Measurements from ENCODE around the gene RABL3. TPM values are rescaled to one million over a fixed set of nuclear protein-coding genes. Genes with fewer than 3 reads are reported as not detected.

The RABL3 gene
- total and polyA plus RNA-seq, 2 of the 4 experiments (the other 2 are of a cell fraction): 5.3 to 17.0 TPM

DNA sequence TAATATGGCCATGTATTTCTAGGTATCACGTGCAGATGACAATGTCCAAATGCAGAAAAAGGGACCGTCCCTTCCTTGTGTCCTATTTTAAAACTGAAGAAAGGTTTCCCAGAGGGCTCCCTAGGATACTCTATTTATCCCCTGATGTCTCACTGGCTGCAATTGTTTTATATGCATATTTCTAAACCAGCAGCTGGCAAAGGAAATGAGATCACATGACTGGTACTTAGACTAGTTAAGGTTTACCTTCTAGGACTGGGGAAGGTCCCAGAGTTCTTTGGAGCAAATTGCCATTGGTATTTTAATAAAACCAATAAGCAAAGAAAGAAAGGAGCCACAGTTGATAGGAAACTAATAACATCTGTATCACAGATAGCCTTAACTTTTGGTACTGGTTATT lies 29.8 kb upstream of the RABL3 start:
- no peak overlapping the region for H3K27ac ChIP-seq (ENCODE audit: insufficient read depth, low read length)
- no peak overlapping the region for H2AK9ac ChIP-seq (replicated peaks; ENCODE audit: low read depth, low read length, poor library complexity)
- no peak overlapping the region for H4K91ac ChIP-seq (ENCODE audit: insufficient read depth, low read depth, low read length)
- no peak overlapping the region for H3K4me2 ChIP-seq (ENCODE audit: low read depth, low read length)
- no peak overlapping the region for H2AK5ac ChIP-seq (ENCODE audit: low read depth, low read length)
- no peak overlapping the region for H3K56ac ChIP-seq (ENCODE audit: extremely low read depth, insufficient read depth, low read length)
- H4K8ac ChIP-seq (ENCODE audit: low read depth in 2 of 2, low read length in 2 of 2): no peak overlapping the region
- BruUV-seq (replicated peaks): no TSS peak
- H3K27me3 ChIP-seq (ENCODE audit: control insufficient read depth, insufficient read depth, low read length): no peaks in the 10 kb centered on the region
- DNase-seq (no peak), ATAC-seq (ENCODE audit: low read depth) (no peak)
- H2AFZ ChIP-seq (replicated peaks; ENCODE audit: low read length, poor library complexity): no peak overlapping the region
- WGBS, 2 experiments (ENCODE audit: extremely low coverage in 2 of 2, insufficient read length in 1 of 2): no CpG with 5 or more reads among the region's 2 CpGs
- peaks cover 43 to 51% of the 10 kb centered on the region in 2 experiments for H3K79me1 ChIP-seq (ENCODE audit: low read depth in 1 of 2, low read length in 2 of 2)
- H3K14ac ChIP-seq (replicated peaks; ENCODE audit: low read depth, low read length): no peak overlapping the region
- dilution Hi-C loops (cut with HindIII; ENCODE audit: low sequenced_read_pairs, unreplicated experiment): no loop called here
- no peak overlapping the region for H2BK15ac ChIP-seq (ENCODE audit: low read depth, low read length)
- no peak overlapping the region for H2BK20ac ChIP-seq (ENCODE audit: low read depth, low read length)
- no peak overlapping the region for H3K18ac ChIP-seq (ENCODE audit: low read depth, low read length)
- peaks cover 12% of the 10 kb centered on the region for H3K36me3 ChIP-seq (ENCODE audit: control insufficient read depth, insufficient read depth, low read length)
- H2BK120ac ChIP-seq (ENCODE audit: low read depth, low read length): no peak overlapping the region
- H3K4me1 ChIP-seq (ENCODE audit: control insufficient read depth, insufficient read depth, low read length): peaks cover 11% of the 10 kb centered on the region
- ChIA-PET CTCF (interaction anchor here (1.0 to 1.9 kb wide), 3 partner anchors 11 to 213 kb away, joined by 3 to 5 read pairs (median 3); no protein-coding TSS in a partner anchor), POLR2A (ENCODE audit: unreplicated experiment) (no interaction called here)
- no peak overlapping the region for H2BK5ac ChIP-seq (ENCODE audit: low read depth, low read length, poor library complexity, severe bottlenecking)
- intact Hi-C loops (cut with micrococcal nuclease): no loop called here
- no peak overlapping the region for H4K5ac ChIP-seq (ENCODE audit: low read depth, low read length)
- no peak overlapping the region for H3K4ac ChIP-seq (ENCODE audit: low read depth, low read length)
- in situ Hi-C loops (cut with MboI; ENCODE audit: low sequenced_read_pairs): no loop called here
- no peaks in the 10 kb centered on the region for H3K9me3 ChIP-seq (ENCODE audit: control insufficient read depth, insufficient read depth, low read length)
- TF ChIP-seq CHD1 (IDR thresholded peaks at IDR 0.05; ENCODE audit: low read depth, low read length) (no peak), CTCF (conservative IDR thresholded peaks at IDR 0.05; ENCODE audit: low read depth, low read length) (no peak), SMC3 (IDR thresholded peaks at IDR 0.05; ENCODE audit: low read depth, low read length) (no peak), CEBPB (IDR thresholded peaks at IDR 0.05; ENCODE audit: low read depth, low read length) (no peak)
- peaks cover 7% of the 10 kb centered on the region for H3K9me1 ChIP-seq (ENCODE audit: insufficient read depth, low read length)
- H3K23ac ChIP-seq (ENCODE audit: low read depth, low read length): no peak overlapping the region
- H3K4me3 ChIP-seq (ENCODE audit: insufficient read depth, low read depth, low read length): no peak overlapping the region
- H4K20me1 ChIP-seq (ENCODE audit: insufficient read depth, low read length): no peaks in the 10 kb centered on the region
- no peak overlapping the region for H3K9ac ChIP-seq (ENCODE audit: low read depth, low read length)
